ENCODE measurements around the gene DHH.

The DHH gene

GRCh38 chr12:49108958-49109404 is 14.4 kb upstream of the DHH start:
- no peak for DNase-seq (ENCODE audit: low read depth)

GRCh38 chr12:49105504-49106084 is 11.0 kb upstream of the DHH start:
- DNase-seq (ENCODE audit: low read depth), result no peak

- no peak for DNase-seq (ENCODE audit: low read depth)
Measured at GRCh38 chr12:49104822-49105221, 10.2 kb upstream of the DHH start.

GRCh38 chr12:49100380-49100779 is 5.8 kb upstream of the DHH start:
- DNase-seq (ENCODE audit: low read depth), result no peak

- DNase-seq (ENCODE audit: low read depth), result no peak
Measured at GRCh38 chr12:49098703-49099102, 4.1 kb upstream of the DHH start.

GRCh38 chr12:49098035-49098451 is 3.4 kb upstream of the DHH start:
- peak; percentile 35 for DNase-seq (ENCODE audit: low read depth)

- no peak for DNase-seq (ENCODE audit: low read depth)
Measured at GRCh38 chr12:49097381-49097780, 2.8 kb upstream of the DHH start.

GRCh38 chr12:49094975-49095365 is 369 bp upstream of the DHH start:
- no peak for DNase-seq (ENCODE audit: low read depth)

GRCh38 chr12:49093792-49094159 is 825 bp downstream of the DHH start:
- no peak for DNase-seq (ENCODE audit: low read depth)

GRCh38 chr12:49092816-49093406 is 1.7 kb downstream of the DHH start:
- no peak for DNase-seq (ENCODE audit: low read depth)

- peak; percentile 67 for DNase-seq (ENCODE audit: low read depth)
Measured at GRCh38 chr12:49092086-49092815, 2.4 kb downstream of the DHH start.

GRCh38 chr12:49091836-49092085 is 2.8 kb downstream of the DHH start:
- DNase-seq (ENCODE audit: low read depth), result no peak

- no peak for DNase-seq (ENCODE audit: low read depth)
Measured at GRCh38 chr12:49091056-49091835, 3.4 kb downstream of the DHH start.

GRCh38 chr12:49089821-49090773 is 4.5 kb downstream of the DHH start:
- no peak for DNase-seq (ENCODE audit: low read depth)

- no peak for DNase-seq (ENCODE audit: low read depth)
Measured at GRCh38 chr12:49088932-49089330, 5.7 kb downstream of the DHH start.

- peak; percentile 60 for DNase-seq (ENCODE audit: low read depth)
Measured at GRCh38 chr12:49088150-49088931, 6.3 kb downstream of the DHH start.

GRCh38 chr12:49086116-49086515 is 8.5 kb downstream of the DHH start:
- no peak for DNase-seq (ENCODE audit: low read depth)

- no peak for DNase-seq (ENCODE audit: low read depth)
Measured at GRCh38 chr12:49084438-49084837, 10.2 kb downstream of the DHH start.

GRCh38 chr12:49079793-49080192 is 14.8 kb downstream of the DHH start:
- no peak for DNase-seq (ENCODE audit: low read depth)

- no peak for DNase-seq (ENCODE audit: low read depth)
Measured at GRCh38 chr12:49070971-49071370, 23.6 kb downstream of the DHH start.
